ENCODE data around the gene PLPPR3.

The PLPPR3 gene

DNA sequence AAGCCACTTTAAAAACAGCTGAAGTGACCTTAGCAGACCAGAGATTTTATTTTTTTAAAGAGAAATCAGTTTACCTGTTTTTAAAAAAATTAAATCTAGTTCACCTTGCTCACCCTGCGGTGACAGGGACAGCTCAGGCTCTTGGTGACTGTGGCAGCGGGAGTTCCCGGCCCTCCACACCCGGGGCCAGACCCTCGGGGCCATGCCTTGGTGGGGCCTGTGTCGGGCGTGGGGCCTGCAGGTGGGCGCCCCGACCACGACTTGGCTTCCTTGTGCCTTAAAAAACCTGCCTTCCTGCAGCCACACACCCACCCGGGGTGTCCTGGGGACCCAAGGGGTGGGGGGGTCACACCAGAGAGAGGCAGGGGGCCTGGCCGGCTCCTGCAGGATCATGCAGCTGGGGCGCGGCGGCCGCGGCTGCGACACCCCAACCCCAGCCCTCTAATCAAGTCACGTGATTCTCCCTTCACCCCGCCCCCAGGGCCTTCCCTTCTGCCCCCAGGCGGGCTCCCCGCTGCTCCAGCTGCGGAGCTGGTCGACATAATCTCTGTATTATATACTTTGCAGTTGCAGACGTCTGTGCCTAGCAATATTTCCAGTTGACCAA lies 10.8 kb downstream of the PLPPR3 start:
- H3K4me3 ChIP-seq (ENCODE audit: low read depth, low read length): no peak overlapping the region
- TF ChIP-seq, protein P1, sequence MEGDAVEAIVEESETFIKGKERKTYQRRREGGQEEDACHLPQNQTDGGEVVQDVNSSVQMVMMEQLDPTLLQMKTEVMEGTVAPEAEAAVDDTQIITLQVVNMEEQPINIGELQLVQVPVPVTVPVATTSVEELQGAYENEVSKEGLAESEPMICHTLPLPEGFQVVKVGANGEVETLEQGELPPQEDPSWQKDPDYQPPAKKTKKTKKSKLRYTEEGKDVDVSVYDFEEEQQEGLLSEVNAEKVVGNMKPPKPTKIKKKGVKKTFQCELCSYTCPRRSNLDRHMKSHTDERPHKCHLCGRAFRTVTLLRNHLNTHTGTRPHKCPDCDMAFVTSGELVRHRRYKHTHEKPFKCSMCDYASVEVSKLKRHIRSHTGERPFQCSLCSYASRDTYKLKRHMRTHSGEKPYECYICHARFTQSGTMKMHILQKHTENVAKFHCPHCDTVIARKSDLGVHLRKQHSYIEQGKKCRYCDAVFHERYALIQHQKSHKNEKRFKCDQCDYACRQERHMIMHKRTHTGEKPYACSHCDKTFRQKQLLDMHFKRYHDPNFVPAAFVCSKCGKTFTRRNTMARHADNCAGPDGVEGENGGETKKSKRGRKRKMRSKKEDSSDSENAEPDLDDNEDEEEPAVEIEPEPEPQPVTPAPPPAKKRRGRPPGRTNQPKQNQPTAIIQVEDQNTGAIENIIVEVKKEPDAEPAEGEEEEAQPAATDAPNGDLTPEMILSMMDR (IDR thresholded peaks at IDR 0.05; ENCODE audit: low read depth, low read length): no peak
- TF ChIP-seq POLR2A (IDR thresholded peaks at IDR 0.05; ENCODE audit: extremely low read depth, insufficient read length): no peak
- TF ChIP-seq, protein P2, sequence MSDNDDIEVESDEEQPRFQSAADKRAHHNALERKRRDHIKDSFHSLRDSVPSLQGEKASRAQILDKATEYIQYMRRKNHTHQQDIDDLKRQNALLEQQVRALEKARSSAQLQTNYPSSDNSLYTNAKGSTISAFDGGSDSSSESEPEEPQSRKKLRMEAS (IDR thresholded peaks at IDR 0.05; ENCODE audit: low read depth, low read length): no peak
- no peak for TF ChIP-seq MYC (IDR thresholded peaks at IDR 0.05; ENCODE audit: low read depth, low read length)
- peak; percentile 45 for DNase-seq (ENCODE audit: low read depth)

DNA sequence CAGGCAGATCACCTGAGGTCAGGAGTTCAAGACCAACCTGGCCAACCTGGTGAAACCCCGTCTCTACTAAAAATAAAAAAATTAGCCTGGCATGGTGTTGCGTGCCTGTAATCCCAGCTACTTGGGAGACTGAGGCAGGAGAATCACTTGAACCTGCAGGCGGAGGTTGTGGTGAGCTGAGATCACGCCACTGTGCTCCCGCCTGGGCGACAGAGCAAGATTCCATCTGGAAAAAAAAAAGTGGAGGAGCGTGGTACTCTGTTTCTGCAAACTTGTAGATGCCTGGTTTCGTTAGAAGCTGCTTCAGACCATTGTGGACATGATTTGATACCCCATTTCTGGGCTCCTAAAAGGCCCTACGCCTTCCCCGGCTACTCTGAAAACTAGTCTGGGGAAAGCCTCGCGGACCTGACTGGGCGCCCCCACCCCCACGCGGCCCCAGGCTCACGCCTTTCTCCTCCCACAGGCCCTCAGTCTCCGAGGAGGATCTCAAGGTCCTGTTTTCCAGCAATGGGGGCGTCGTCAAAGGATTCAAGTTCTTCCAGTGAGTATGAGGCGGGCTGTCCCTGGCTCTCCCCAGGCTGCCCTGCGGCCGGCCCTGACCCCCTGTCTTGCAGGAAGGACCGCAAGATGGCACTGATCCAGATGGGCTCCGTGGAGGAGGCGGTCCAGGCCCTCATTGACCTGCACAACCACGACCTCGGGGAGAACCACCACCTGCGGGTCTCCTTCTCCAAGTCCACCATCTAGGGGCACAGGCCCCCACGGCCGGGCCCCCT lies 11.5 kb downstream of the PLPPR3 start:
- TF ChIP-seq, protein P1 (IDR thresholded peaks at IDR 0.05; ENCODE audit: low read depth, low read length): no peak
- TF ChIP-seq POLR2A (IDR thresholded peaks at IDR 0.05; ENCODE audit: extremely low read depth, insufficient read length) (no peak), MYC (IDR thresholded peaks at IDR 0.05; ENCODE audit: low read depth, low read length) (no peak)
- TF ChIP-seq, protein P2 (IDR thresholded peaks at IDR 0.05; ENCODE audit: low read depth, low read length): no peak
- no peak overlapping the region for H3K4me3 ChIP-seq (ENCODE audit: low read depth, low read length)
- DNase-seq (ENCODE audit: low read depth): peak; percentile 43

DNA sequence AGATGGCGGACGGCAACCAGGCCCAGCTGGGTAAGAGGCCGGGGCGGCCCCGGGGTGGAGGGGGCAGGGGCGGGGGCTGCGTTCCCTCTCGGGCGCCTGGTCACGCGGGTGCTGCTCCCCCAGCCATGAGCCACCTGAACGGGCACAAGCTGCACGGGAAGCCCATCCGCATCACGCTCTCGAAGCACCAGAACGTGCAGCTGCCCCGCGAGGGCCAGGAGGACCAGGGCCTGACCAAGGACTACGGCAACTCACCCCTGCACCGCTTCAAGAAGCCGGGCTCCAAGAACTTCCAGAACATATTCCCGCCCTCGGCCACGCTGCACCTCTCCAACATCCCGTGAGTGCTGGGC lies 13.4 kb downstream of the PLPPR3 start:
- no peak overlapping the region for H3K4me3 ChIP-seq (ENCODE audit: low read depth, low read length)
- DNase-seq (ENCODE audit: low read depth): no peak
- TF ChIP-seq MYC (IDR thresholded peaks at IDR 0.05; ENCODE audit: low read depth, low read length) (no peak), POLR2A (IDR thresholded peaks at IDR 0.05; ENCODE audit: extremely low read depth, insufficient read length) (no peak)
- TF ChIP-seq, protein P1 (IDR thresholded peaks at IDR 0.05; ENCODE audit: low read depth, low read length): no peak
- TF ChIP-seq, protein P2 (IDR thresholded peaks at IDR 0.05; ENCODE audit: low read depth, low read length): no peak

DNA sequence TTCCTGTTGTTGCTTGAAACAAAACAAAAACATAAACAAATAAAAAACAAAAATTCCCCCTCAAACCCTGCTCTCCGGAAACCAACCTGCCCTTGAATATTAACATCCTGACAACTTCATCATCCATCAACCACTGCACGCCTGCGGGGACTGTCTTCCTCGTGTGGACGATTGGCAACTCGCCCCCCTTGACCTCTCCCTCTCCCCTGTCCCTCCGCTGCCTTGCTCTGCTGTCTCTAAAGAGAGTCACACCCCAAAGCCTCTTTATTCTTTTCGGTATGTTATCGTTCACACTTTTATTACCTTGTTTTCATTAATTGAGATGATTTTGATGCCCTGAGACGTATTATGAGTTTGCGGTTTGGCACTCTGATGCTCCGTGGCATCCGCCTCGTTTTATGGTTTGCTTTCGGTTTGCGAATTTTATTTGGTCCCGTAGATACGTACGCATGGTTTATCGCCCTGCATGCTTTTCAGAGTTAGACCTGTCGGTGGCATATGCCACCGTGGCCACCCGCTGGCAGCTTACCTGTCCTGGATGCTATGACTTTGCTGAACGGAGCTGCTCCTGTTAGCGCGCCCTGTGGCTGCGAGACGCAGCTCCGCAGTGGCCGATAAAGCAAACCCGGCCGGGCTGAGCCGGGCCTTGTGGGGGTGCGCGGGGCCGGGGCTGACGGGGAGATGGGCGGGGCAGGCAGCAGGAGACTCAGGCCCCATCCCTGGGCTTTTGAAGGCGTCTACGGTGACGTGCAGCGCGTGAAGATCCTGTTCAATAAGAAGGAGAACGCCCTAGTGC lies 13.9 kb downstream of the PLPPR3 start:
- no peak overlapping the region for H3K4me3 ChIP-seq (ENCODE audit: low read depth, low read length)
- no peak for DNase-seq (ENCODE audit: low read depth)
- TF ChIP-seq, protein P2 (IDR thresholded peaks at IDR 0.05; ENCODE audit: low read depth, low read length): no peak
- TF ChIP-seq POLR2A (IDR thresholded peaks at IDR 0.05; ENCODE audit: extremely low read depth, insufficient read length) (no peak), MYC (IDR thresholded peaks at IDR 0.05; ENCODE audit: low read depth, low read length) (no peak)
- TF ChIP-seq, protein P1 (IDR thresholded peaks at IDR 0.05; ENCODE audit: low read depth, low read length): no peak

DNA sequence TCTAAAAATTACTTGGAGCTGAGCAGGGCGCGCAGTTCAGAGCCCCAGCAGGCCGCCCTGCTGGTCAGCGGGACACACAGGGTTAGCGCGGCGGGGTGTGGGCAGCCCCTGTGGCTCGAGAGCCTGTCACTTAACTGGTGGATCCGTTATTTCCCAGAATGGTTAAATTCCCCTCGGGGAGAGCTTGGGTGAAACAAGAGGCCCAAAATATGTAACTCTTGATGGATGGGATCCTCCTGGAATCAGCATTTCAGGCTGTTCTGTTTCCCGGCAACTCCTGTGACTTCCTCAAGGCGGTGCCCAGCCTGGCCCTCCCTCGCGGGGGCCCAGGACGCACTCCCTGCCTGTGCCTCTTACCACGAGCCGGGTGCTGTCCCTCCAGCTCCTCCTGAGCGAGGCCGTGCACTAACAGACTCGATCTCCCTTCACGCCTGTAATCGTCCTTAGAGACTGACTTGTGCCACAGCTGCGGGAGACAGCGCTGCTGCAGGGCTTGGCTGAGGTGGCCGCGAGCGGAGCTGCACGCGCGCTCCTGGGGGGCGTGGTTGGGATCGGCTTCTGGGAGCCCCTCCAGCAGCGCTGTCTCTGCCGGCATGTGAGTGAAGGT lies 14.8 kb downstream of the PLPPR3 start:
- DNase-seq (ENCODE audit: low read depth): no peak
- no peak overlapping the region for H3K4me3 ChIP-seq (ENCODE audit: low read depth, low read length)
- TF ChIP-seq MYC (IDR thresholded peaks at IDR 0.05; ENCODE audit: low read depth, low read length) (no peak), POLR2A (IDR thresholded peaks at IDR 0.05; ENCODE audit: extremely low read depth, insufficient read length) (no peak)
- TF ChIP-seq, protein P1 (IDR thresholded peaks at IDR 0.05; ENCODE audit: low read depth, low read length): no peak
- TF ChIP-seq, protein P2 (IDR thresholded peaks at IDR 0.05; ENCODE audit: low read depth, low read length): no peak
